Measurements from ENCODE around the gene FOXO1.

DNA sequence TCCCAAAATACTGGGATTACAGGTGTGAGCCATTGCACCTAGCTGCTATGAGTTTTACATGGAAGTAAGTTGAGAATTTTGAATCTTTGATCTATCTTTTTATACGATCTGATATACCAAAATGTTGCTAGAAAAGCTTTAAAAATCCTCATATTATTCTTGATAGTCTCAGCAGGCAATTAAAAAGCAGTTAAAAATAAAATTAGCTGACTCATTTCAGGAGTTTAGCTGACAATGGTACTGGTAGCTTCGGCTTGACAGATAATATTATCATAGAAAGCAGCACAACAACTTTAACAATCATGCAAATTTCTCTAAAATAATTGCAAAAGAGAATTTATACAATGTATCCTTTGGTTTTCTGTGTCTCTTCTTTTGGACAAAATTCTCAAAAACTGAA lies 9.6 kb upstream of the FOXO1 start:
- TF ChIP-seq, protein P1, sequence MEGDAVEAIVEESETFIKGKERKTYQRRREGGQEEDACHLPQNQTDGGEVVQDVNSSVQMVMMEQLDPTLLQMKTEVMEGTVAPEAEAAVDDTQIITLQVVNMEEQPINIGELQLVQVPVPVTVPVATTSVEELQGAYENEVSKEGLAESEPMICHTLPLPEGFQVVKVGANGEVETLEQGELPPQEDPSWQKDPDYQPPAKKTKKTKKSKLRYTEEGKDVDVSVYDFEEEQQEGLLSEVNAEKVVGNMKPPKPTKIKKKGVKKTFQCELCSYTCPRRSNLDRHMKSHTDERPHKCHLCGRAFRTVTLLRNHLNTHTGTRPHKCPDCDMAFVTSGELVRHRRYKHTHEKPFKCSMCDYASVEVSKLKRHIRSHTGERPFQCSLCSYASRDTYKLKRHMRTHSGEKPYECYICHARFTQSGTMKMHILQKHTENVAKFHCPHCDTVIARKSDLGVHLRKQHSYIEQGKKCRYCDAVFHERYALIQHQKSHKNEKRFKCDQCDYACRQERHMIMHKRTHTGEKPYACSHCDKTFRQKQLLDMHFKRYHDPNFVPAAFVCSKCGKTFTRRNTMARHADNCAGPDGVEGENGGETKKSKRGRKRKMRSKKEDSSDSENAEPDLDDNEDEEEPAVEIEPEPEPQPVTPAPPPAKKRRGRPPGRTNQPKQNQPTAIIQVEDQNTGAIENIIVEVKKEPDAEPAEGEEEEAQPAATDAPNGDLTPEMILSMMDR (conservative IDR thresholded peaks at IDR 0.05): no peak
- TF ChIP-seq EZH2 (IDR thresholded peaks at IDR 0.05; ENCODE audit: low read depth): no peak
